ENCODE data around the gene MOB3B. TPM values are rescaled to one million over a fixed set of nuclear protein-coding genes. Genes with fewer than 3 reads are reported as not detected.
A peak's percentile ranks its signal among the peaks of the same experiment; 100 is the strongest.

MOB3B gene
- total RNA-seq, 1 donor = 0.43 TPM

- no peak for DNase-seq (ENCODE audit: low read depth)
- H3K4me3 ChIP-seq (ENCODE audit: low read depth, low read length) = no peak overlapping the region
- TF ChIP-seq, protein P1, sequence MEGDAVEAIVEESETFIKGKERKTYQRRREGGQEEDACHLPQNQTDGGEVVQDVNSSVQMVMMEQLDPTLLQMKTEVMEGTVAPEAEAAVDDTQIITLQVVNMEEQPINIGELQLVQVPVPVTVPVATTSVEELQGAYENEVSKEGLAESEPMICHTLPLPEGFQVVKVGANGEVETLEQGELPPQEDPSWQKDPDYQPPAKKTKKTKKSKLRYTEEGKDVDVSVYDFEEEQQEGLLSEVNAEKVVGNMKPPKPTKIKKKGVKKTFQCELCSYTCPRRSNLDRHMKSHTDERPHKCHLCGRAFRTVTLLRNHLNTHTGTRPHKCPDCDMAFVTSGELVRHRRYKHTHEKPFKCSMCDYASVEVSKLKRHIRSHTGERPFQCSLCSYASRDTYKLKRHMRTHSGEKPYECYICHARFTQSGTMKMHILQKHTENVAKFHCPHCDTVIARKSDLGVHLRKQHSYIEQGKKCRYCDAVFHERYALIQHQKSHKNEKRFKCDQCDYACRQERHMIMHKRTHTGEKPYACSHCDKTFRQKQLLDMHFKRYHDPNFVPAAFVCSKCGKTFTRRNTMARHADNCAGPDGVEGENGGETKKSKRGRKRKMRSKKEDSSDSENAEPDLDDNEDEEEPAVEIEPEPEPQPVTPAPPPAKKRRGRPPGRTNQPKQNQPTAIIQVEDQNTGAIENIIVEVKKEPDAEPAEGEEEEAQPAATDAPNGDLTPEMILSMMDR (IDR thresholded peaks at IDR 0.05; ENCODE audit: insufficient read depth, low read depth, low read length) = no peak
Measured at GRCh38 chr9:27530915-27531755, 1.5 kb upstream of the MOB3B start.

- TF ChIP-seq, protein P1 (IDR thresholded peaks at IDR 0.05; ENCODE audit: insufficient read depth, low read depth, low read length) = no peak
- H3K4me3 ChIP-seq (ENCODE audit: low read depth, low read length) = peak overlapping the region; percentile 70
- DNase-seq (ENCODE audit: low read depth) = peak; percentile 48
Measured at GRCh38 chr9:27528886-27529315, 713 bp downstream of the MOB3B start.

DNA sequence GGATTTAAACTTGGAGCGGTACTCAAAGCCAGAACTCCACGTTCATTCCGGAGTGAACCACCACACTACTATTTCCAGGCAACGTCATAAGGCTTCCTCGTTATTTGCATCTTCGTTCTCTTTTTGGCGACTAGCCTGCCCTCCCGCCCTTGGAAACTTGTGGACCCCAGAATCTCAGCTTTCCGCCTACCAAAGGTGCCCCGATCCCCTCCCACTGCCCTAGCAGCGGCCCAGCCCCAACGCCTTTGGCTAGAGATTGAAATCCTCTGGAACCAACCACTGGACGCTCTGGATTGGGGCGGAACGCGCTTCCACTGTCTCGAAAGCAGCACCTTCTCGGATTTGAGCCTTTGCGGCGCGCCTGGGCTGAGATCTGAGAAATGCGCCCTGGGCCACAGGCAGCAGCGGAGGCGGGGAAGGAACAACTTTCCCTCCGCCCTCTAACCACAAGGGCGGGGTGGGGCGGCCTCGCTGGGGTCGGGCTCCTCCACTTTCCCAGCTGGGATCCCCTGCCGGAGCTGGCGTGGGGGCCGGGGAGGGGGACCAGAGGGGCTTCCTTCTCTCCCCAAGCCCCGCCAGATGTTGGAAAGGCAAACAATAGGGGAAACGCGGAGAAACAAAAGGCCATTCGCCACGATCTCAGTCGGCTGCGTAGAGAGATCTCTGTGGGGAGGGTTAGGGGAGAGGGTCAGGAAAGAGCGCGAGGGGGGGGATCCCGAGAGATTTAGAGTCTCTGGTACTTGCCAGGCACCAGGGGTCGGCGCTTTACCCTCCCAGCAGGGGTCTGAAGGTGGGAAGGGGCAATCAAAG lies 1.3 kb downstream of the MOB3B start:
- DNase-seq (ENCODE audit: low read depth) = peak; percentile 77
- H3K4me3 ChIP-seq (ENCODE audit: low read depth, low read length) = peak overlapping the region; percentile 70
- TF ChIP-seq, protein P1 (IDR thresholded peaks at IDR 0.05; ENCODE audit: insufficient read depth, low read depth, low read length) = no peak

- peak overlapping the region; percentile 70 for H3K4me3 ChIP-seq (ENCODE audit: low read depth, low read length)
- no peak for DNase-seq (ENCODE audit: low read depth)
Measured at GRCh38 chr9:27527702-27528075, 1.9 kb downstream of the MOB3B start.

DNA sequence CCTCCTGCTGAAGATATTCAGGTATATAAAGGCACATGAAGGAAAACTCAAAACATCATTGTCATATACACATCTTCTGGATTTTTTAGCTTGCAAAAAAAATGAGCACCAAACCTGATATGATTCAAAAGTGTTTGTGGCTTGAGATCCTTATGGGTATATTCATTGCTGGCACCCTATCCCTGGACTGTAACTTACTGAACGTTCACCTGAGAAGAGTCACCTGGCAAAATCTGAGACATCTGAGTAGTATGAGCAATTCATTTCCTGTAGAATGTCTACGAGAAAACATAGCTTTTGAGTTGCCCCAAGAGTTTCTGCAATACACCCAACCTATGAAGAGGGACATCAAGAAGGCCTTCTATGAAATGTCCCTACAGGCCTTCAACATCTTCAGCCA lies 5.4 kb downstream of the MOB3B start, which contains the start of gene IFNK:
TSS of gene IFNK (plus strand) at position 55 of the 400 bp plus-strand sequence. CDS start at position 102, 47 bp downstream.
- H3K4me3 ChIP-seq (ENCODE audit: low read depth, low read length) = no peak within 1 kb of the TSS
- DNase-seq (ENCODE audit: low read depth) = no peak
- TF ChIP-seq, protein P1 (IDR thresholded peaks at IDR 0.05; ENCODE audit: insufficient read depth, low read depth, low read length) = no peak

More at GRCh38 chr9:27527702-27528075, 1.9 kb downstream of the MOB3B start:
- TF ChIP-seq, protein P1 (IDR thresholded peaks at IDR 0.05; ENCODE audit: insufficient read depth, low read depth, low read length) = no peak

GRCh38 chr9:27523141-27523540 lies 6.5 kb downstream of the MOB3B start:
- TF ChIP-seq, protein P1 (IDR thresholded peaks at IDR 0.05; ENCODE audit: insufficient read depth, low read depth, low read length) = no peak
- DNase-seq (ENCODE audit: low read depth) = no peak
- H3K4me3 ChIP-seq (ENCODE audit: low read depth, low read length) = no peak overlapping the region

All from fibroblast of villous mesenchyme (primary cell).